HG03045 (cell line): ENCODE measurements around the gene CDK5.
"Not testable (repeated sequence)": the region's sequence is repeated elsewhere in the genome, so short reads cannot be mapped to it uniquely, and the experiment has no call there.

Experiments used
- ATAC-seq: cut with Tn5 transposase; IDR thresholded peaks from one replicate; pipeline ENCODE4 v1.9.1; 2021; ENCODE audit warnings: mild to moderate bottlenecking, moderate library complexity; ENCODE audit not compliant: unreplicated experiment

Gene CDK5

DNA sequence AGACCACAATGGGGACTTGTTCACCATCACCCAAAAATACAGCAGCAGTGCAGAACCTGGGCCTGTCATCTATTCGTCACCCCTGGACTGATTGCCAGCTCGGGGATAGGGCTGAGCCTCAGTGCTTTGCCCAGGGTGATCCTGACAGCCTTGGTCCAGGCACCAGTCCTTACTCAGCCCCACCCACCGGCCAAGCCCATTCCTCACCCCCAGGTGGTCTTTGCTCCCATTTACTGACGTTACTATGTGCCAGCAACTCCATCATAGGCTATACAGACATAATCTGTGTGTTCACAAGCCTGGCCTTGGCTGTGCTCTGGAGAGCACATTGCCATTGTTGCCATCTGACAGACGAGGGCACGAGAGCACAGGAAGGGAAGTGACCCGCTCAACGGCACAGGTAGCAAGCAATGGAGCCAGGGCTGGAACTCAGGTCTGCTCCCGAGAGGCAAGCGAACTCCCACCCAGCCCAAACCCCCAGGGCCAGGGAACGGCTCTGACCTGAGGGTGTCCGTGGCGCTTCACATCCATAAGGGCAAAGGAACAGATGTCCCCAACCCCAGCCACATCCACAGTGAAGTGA is 40.2 kb downstream of the CDK5 start:
- ATAC-seq = no peak

DNA sequence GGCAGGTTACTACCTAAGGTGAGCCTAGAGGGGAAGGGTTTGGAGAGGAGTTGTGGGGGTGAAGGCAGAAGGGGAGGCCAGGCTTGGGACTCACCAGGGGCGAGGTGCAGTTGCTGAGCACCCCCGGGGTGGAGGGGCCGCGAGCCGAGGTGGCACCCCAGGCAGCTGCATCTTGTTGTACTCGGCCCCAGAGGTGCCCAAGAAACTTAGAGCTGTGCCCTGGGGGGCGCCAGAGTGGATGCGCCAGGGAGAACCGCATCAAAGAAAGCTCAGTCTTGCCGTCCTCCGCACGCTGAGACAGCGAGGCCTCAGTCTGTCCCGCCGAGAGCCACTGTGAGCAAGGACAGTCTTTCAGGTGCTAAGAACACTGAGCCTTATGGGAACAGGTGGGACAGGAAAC is 40.8 kb downstream of the CDK5 start:
- ATAC-seq = no peak

DNA sequence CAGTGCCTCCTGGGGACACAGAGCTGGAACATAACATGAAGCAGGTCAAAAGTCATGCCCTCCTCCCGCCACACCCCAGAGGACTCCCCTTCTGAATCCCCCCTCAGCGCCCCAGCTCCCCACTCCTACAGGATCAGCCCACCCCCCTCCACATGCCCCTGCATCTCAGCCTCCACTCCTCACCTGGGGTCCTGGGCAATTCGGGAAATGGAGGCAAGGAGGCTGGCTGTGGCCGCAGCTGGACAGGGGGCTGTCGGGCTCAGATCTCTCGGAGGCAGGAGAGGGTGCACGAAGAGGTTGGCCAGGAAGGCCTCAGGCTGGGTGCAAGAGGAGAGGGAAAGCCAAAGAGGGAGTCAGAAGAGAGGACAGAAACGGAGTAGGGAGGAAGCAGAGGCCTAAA is 41.2 kb downstream of the CDK5 start:
- ATAC-seq = no peak

DNA sequence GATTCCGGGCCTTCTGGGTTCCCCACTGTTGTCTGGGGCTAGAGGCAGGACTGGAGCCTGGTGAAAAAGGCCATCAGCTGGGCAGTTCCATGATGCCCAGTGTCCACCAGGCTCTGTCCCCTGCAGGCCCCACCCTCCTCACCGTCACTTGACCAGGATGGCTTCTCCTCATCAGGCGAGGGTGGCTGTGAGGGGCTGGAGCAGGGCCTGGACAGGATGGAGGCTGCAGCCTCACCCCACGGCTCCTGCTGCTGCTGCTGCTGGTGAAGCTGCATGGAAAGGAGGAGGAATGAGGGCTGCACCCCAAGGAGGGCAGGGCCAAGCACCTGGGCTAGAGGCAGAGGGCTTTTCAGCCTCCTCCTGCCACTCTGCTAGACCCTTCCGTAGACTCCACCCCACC is 41.7 kb downstream of the CDK5 start:
- ATAC-seq = no peak

DNA sequence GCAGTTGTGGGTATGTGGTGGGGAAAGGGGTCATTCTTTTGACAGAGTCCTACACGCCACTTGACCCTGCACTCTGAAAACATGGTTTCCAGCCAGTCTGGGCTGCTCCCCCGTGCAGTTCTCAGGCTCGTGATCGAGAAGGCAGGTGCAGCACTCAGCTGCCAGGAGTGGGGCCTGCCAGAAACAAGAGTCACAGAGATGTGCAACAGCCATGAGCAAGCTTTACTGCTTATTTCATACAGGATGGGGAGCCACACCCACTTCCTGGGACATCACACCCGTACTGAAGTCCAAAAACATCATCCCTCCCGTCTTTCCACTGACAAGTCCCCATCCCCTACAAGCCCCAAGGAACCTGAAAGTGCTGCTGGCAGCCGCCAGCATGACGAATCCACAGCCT is 42.7 kb downstream of the CDK5 start:
- no peak for ATAC-seq

DNA sequence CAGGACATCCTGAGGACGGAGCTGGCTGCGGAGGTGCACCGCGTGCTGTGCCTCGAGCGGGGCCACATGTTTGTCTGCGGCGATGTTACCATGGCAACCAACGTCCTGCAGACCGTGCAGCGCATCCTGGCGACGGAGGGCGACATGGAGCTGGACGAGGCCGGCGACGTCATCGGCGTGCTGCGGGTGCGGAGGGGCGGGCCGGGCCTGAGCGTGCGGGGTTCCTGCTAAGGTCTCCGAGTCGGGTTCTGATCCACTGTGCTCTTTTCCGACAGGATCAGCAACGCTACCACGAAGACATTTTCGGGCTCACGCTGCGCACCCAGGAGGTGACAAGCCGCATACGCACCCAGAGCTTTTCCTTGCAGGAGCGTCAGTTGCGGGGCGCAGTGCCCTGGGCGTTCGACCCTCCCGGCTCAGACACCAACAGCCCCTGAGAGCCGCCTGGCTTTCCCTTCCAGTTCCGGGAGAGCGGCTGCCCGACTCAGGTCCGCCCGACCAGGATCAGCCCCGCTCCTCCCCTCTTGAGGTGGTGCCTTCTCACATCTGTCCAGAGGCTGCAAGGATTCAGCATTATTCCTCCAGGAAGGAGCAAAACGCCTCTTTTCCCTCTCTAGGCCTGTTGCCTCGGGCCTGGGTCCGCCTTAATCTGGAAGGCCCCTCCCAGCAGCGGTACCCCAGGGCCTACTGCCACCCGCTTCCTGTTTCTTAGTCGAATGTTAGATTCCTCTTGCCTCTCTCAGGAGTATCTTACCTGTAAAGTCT is 43.8 kb downstream of the CDK5 start:
- ATAC-seq = peak; percentile 42

DNA sequence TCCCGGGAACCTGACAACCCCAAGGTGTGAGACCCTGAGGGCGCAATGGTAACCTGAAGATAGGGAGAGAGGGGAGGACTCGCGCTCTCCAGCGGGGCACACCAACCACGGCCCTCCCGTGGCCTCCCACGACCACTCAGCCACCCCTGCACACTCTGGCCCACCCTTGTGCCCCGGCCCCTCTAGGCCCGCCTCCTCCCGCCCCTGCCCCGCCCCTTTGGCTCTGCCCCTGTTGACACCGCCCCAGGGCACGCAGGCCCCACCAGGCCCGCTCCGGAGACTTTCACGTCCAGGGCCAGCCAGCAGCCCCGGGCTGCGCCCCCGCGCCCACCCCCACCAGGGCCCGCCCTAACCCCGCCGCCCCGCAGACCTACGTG is 44.4 kb downstream of the CDK5 start:
- no peak for ATAC-seq

DNA sequence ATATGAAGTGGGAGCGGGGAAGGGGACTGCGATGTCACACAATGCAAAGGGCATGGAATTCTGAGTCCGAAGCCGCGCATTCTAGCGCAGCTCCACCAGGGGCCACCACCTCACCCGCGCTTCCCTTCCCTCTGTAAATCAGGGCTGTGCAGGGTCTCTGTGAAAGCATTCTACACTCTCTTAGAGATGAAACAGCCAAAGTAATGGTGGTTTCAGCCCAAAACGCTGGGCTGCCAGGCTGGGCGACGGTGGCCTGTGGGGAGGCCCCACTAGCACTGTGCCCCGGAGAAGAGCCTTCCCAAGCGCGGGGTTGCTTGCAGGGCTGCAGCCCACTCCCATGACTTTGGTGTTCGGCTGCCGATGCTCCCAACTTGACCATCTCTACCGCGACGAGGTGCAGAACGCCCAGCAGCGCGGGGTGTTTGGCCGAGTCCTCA is 44.8 kb downstream of the CDK5 start:
- no peak for ATAC-seq

DNA sequence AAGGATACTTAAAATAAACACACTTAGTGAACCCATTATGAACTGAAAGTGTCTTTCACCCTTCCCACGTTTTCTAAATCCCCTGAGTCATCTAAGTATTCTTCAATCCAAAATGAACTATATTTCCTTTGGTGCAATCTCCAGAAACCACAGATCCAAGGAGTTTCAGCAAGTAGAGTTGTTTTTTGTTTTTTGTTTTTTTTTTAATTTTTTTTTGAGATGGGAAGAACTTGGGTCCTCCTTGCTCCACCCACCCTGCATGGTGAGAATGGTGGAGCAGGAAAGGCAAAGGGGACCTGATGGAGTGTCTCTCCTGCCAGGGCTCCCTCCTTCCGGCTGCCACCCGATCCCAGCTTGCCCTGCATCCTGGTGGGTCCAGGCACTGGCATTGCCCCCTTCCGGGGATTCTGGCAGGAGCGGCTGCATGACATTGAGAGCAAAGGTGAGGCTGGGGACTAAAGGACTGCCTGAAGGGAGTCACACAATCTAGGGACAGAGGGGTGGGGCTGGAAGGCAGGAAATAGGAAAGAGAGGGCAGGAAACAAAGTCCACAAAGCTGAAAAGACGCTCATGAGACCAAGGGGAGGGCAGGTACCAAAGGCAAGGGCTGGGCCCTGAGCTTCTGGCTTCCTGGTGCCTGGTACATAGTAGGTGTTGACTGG is 45.5 kb downstream of the CDK5 start:
- no peak for ATAC-seq

DNA sequence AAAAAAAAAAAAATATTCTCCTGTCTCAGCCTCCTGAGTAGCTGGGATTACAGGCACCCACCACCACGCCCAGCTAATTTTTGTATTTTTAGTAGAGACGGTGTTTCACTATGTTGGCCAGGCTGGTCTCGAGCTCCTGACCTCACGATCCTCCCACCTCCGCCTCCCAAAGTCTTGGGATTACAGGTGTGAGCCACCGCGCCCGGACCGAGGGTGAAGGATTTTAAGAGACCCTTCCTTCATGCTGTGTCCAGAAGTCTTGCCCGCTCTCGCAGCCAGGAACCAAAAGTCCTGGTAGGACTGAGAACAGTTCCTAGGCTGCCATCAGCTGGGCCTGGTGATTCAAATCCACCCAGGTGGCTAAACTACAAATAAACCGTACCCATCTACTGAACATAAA is 46.1 kb downstream of the CDK5 start:
- not testable (repeated sequence) for ATAC-seq

DNA sequence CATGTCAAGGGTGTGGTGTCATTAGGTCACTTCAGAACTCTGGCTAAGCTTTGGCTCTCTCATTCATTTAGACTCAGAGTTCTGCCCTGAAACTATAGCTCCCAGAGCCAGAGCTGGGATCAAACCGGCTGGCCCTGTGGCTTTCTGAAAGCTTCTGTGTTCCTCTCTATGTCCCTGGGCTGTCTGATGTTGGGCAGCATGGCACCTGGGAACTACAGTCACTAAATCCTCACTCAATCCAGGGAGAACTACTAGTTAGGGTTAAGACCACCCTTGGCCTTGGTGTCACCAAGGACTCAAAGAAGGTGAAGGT is 46.6 kb downstream of the CDK5 start:
- ATAC-seq = no peak

DNA sequence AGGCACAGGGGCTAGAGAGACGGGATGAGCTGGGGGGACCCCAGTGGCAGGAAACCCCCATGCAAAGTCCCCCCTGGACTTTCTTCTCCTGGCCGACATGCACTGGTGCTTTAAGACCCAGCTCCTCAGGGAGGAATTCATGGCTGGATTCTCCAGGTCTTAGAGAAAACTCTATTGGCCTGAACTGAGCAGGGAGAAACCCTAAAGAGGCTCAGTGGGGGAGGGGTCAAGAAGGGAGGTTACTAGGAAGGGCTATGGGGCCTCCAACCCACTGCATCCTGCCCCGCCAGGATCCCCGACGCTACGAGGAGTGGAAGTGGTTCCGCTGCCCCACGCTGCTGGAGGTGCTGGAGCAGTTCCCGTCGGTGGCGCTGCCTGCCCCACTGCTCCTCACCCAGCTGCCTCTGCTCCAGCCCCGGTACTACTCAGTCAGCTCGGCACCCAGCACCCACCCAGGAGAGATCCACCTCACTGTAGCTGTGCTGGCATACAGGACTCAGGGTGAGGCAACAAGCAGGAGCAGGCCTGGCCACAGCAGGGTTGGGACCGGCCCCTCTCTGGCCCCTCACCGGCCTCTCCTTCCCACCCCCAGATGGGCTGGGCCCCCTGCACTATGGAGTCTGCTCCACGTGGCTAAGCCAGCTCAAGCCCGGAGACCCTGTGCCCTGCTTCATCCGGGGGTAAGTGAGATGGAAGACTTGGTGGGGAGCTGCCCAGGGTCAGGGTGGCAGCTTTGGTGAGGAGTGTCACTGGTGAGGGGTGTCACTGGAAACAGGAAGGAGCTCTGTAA is 47.2 kb downstream of the CDK5 start:
- ATAC-seq = no peak

DNA sequence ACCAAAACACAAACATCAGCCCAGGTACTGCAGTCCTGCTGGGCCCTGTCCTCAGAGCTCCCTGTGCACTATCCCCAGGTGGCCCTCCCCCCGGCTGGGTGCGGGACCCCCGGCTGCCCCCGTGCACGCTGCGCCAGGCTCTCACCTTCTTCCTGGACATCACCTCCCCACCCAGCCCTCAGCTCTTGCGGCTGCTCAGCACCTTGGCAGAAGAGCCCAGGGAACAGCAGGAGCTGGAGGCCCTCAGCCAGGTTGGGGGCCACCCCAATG is 47.7 kb downstream of the CDK5 start:
- no peak for ATAC-seq

DNA sequence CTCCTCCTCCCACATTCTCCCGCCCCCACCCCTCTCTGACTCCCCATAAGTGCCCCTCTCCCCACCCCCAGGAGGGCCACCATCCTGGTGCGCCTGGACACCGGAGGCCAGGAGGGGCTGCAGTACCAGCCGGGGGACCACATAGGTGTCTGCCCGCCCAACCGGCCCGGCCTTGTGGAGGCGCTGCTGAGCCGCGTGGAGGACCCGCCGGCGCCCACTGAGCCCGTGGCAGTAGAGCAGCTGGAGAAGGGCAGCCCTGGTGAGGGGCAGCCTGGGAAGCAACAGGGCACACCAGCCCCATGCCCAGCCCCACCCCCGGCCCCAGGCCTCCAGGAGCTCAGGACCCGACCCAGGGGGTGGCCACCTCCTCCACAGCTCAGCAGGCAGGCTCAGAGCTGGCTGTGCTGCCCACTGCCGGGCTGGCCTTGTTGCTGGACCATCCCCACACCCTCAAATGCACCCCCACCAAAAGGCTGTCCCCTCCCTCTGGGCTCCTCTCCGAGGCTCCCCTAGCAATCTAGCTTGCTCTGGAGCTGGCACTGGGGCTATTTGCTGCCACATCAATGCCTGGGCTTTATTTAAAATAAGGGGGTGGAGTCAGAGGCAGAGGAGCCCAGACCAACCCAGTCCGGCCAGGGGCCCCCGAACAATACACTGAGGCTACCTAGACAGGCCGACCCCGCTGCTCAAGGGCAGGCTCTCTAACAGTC is 48.2 kb downstream of the CDK5 start:
- no peak for ATAC-seq

DNA sequence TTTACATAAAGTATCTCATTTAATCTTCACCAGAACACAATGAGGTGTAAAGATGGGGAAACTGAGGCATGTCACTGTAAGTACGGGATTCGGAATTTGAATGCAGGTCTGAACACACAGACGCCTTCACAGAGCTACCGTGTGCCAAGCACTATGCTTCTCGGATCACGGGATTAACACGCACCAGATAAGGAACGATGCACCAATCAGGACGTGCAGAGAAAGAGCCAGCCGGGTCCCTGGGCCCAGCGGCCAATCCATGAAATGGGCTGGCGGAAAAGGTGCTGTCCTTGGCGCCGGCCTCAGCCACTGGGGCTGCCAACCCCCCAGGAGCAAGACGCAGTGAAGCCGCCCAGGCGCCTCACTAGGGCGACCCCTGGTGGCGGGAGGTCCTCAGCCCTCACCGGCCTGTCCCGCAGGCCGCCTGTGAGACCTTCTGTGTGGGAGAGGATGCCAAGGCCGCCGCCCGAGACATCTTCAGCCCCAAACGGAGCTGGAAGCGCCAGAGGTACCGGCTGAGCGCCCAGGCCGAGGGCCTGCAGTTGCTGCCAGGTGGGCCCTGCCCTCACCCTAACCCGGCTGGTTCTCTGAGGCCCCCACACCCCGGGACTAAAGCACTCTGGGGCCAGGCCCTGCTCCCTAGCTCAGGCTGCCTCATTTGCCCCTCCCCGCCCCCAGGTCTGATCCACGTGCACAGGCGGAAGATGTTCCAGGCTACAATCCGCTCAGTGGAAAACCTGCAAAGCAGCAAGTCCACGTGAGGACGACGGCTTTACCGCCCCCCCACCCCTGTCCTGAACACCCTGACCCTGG is 49.0 kb downstream of the CDK5 start:
- ATAC-seq = peak; percentile 77

DNA sequence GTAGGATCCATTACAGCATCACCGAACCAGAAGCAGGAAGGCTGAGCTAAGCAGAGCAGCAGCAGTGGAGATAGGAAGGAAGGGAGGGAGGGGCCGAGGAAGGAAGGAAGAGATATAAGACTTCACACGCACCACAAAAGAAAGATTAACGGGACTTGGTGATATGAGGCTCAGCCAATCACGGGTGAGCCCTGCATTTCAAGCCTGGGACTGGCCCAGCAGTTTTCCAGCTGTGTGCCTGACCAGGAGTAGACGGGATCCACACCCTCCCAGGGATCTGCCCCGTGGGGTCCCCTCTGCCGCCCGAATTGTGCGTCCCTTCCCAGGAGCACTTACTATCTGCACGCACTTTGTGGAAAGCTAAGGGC is 49.6 kb downstream of the CDK5 start:
- ATAC-seq = no peak

DNA sequence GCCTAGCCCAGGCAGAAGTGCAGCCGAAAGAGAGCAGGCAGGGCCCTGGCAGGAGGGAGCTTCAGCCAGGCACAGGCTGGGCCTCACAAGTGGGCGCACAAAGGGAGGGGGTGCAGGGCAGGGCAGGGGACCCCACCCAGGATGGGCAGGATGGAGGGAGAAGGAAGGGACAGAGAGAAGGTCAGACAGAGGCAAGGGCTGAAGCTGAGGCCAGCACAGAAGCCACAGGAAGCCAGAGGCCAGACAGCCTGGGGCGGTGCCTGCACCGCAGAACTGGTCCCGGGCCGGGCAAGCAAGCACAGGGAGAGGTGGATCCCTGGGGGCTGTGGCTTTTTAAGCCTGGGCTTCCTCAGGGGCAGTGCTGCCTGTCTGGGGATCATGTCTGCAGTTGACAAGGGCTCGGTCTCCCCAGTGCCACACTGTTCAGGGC is 50.2 kb downstream of the CDK5 start:
- no peak for ATAC-seq

DNA sequence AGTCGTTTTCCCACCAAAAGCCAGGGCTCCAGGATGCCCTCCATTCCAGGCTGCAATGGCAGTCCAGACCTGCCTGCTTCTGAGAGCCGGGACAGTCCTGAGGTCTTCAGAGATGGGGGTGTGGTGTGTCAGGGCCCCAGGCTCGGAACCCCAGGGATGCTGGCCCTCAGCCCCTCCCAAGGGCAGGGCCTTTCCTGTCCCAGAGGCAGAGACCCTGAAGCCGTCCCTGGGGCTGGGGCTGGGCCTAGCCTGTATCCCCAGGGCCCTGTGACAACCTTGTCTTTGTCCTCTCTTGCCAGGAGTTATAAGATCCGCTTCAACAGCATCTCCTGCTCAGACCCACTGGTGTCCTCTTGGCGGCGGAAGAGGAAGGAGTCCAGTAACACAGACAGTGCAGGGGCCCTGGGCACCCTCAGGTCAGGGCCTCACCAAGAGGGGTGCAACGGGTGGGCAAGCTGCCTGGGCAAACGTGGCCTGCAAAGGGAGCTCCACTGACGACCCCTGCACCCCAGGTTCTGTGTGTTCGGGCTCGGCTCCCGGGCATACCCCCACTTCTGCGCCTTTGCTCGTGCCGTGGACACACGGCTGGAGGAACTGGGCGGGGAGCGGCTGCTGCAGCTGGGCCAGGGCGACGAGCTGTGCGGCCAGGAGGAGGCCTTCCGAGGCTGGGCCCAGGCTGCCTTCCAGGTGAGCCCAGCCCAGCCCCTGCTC is 51.0 kb downstream of the CDK5 start:
- ATAC-seq = no peak

DNA sequence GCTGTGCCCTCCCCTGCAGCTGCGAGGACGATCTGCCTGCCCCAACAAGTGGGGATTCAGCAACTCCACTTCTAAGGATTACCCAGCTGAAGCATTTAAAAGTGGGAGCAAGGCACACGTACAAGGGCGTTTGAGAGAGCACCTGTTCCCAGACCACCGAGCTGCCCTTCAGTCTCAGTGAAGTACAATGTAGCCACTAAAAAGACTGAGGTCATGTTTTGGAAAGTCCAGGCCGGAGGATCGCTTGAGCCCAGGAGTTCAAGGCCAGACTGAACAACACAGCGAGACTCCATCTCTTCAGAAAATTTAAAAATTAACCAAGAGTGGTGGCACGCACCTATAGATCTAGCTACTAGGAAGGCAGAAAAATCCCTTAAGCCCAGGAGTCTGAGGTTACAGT is 52.1 kb downstream of the CDK5 start:
- no peak for ATAC-seq
